ENCODE measurements around the gene BMP2K.

BMP2K gene

DNA sequence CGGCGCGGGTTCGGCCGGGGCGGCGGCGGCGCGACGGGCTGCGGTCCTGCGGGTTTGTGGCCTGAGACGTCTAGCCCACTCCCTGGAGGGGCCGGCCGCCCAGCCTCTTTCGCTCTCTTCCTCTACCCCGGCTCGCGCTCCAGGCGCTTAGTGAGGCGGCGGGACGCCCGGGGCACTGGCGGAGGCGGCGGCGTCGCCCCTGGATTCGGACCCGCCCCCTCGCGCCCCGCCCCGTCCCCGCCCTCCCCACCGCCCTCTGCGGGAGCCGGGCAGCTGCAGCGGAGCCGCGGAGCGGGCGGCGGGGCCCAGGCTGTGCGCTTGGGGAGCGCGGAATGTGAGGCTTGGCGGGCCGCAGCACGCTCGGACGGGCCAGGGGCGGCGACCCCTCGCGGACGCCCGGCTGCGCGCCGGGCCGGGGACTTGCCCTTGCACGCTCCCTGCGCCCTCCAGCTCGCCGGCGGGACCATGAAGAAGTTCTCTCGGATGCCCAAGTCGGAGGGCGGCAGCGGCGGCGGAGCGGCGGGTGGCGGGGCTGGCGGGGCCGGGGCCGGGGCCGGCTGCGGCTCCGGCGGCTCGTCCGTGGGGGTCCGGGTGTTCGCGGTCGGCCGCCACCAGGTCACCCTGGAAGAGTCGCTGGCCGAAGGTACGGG, at the start of gene BMP2K:
Gene BMP2K (plus strand): TSS at position 272 of the 650 bp plus-strand sequence. CDS start 194 bp downstream, at position 466.
- peak; percentile 80 for DNase-seq (ENCODE audit: low spot score)

DNA sequence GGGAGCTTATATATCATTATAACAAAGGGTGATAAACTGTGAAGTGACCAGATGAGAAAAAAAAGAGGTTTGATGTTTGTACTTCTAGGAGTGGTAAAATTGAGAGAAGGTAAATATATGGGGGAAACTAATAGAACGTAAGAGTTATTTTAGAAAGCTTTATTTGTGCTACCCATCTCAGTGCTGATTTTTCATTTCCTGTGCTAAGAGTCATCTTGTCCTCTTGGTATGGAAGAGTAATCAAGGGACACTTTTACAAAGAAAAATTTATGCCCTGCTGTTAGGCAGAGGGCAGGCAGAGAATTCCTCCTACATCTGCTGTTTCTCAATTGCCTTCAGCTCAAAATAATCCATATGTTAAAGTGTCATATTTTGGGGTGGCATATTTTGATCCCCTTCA, 49.6 kb upstream of the BMP2K start:
- DNase-seq (ENCODE audit: low spot score): no peak

DNA sequence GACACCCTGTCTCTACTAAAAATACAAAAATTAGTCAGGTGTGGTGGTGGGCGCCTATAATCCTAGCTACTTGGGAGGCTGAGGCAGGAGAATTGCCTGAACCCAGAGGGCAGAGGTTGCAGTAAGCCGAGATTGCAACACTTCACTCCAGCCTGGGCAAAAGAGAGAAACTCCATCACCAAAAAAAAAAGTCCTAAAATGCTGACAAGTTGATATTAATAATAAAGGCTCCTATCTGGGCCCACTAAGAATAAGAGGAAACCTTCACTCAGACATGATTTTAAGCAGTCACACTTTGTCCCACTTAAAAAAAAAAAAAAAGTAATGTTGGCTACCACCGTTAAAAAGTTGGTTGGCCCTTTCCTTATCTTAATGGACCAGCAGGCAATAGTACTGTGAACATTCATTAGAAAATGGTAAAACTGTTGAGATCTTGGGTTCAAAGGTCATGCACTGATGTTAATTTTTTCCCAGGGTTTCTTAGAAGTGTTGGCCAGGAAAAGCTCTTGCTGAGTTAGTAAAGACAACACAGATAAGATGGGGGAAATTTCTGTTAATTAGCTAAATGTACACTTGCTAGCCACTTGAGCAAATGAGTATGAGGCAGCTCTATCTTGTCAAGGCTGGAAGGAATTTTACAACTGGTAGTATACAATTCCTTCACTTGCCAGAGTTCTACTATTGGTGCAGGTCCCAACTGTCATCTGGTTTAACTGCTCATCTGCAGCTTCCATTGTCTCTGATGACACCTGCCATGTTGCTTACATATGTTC, 43.6 kb upstream of the BMP2K start:
- no peak for DNase-seq (ENCODE audit: low spot score)

DNA sequence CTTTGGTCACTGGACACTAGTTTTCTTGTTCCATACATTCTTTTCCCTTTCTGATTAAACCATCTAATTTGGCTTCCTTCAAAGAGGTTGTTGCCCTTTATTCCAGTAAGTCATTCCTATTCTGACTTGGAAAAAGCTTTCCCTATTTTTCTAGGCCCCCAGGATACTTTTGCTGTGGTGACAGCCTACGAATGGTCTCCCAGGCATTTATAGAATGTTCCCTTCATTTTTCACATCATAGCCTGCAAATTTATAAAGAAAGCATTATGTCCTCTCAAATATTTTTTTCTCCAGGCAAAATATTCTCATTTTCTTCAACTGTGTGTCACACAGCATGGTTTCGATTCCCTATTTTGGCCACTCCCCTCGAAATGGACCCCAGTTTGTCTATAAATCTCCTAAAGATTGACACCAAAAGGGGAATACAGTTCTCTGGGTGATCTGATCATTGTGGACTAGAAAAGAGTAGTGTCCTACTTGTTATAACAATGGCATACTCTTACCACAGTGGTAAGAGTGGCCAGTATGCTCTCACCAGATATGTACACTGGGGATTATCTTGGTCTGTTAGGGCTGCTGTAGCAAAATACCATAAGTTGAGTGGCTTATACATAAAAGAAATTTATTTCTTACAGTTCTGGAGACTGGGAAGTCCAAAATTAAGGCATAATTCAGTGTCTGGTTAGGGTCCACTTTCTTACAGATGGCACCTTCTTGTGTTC, 41.5 kb upstream of the BMP2K start:
- DNase-seq (ENCODE audit: low spot score): no peak

DNA sequence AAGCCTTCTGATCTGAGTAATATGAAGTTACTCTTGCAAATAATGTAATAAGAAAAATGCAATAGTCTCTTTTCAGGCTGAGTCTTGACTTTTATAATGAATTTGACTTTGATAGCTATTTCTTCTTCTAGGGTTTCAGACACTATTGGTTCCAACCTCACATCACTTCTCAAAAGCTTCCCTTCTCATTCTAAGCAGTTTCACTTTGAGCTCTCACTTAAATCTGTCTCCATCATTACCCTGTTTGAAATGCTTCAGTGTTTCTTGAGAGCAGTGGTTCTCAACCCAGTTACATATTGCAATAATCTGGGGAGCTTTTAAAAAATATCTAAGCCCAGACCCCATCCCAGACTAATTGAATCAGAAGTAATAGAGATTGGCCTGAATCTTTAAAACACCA, 40.5 kb upstream of the BMP2K start:
- DNase-seq (ENCODE audit: low spot score): no peak

DNA sequence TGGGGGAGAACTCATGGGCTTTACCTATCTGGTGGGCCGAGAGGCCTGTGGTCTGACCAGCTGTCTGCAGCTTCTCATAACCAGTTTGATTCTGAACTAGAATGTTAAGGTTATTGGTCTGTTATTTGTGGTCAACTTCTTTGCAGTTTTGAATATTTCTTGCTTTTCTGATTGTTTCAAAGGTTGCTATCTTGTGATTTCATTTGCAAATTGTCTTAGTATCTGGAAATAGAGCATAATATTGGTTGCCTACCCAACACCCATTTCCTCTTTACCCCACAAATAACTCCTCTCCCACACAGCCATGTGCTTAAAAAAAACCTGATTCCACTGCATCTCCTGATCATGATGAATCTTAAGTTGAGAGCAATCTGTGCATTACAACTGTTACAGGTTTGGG, 39.1 kb upstream of the BMP2K start:
- no peak for DNase-seq (ENCODE audit: low spot score)

DNA sequence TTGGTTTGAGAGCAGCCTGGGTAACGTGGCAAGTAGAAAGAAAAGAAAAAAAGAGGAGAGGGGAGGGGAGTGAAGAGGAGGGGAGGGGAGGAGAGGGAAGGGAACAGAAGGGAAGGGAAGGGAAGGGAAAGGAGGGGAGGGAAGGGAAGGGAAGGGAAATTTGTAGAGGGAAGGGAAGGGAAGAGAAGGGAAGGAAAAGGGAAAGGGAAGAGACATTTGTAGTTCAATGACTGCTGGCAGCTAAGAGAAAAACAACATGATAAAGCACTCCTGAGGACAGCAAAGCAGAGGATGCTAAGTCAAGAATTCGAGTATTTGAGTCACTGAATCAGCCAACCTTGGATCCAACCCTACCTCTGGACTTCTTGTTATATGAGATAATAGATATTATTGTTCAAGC, 38.2 kb upstream of the BMP2K start:
- DNase-seq (ENCODE audit: low spot score): no peak

DNA sequence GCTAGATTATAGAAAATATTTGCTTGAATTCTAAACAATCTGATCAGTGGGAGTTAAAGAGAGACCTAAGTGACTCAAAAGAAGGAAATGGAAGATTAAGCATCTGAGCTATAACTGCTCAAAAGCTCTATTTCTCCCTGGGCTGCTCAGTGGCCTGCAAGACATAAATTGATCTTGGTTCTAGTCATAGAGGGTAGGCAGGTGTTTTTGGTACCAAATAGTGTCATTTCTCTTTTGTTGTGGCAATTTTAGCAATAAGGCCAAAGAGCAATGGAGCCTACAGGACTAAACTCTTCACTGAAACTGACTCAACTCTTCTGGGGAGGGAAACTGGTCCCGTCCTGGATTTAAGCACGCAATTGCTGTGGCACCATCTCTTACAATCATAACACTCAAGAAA, 33.9 kb upstream of the BMP2K start:
- no peak for DNase-seq (ENCODE audit: low spot score)

DNA sequence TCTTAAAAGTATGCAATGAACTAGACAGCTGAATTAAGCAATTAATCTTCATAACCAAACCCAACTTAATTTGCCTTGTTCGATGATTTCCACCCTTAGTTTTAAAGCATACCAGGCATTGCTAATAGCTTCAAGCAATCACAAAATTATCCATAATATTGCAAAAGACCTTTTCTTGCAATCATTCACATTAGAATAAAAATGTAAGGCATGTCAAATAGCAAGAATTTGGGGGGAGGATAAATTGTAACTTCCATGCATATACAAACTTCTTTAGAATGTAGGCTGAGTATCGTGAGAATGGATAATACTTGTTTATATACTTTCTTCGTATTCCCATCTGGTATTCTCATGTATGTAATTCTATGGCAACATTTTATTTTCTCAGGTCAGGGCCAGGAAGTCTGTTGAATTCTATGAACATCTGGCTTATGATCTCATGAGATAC, 28.7 kb upstream of the BMP2K start:
- no peak for DNase-seq (ENCODE audit: low spot score)

DNA sequence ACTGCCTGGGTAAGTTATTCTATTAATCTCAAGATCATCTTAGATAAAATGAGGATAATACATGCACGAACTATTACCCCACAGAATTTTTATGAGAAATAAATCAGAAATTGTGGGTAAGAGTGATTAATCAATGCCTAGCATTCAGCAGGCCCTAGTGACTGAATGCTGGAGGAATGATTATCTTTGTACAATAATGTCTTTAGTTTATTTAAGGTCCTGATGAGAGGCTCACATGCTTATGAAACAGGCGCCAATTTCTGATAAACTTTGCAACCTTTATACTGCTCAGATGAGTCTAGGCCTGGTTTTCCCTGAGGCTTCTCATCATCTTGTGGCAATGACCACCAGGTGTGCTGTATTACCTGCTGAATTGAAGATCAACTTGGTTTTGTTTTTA, 27.8 kb upstream of the BMP2K start:
- DNase-seq (ENCODE audit: low spot score): no peak

DNA sequence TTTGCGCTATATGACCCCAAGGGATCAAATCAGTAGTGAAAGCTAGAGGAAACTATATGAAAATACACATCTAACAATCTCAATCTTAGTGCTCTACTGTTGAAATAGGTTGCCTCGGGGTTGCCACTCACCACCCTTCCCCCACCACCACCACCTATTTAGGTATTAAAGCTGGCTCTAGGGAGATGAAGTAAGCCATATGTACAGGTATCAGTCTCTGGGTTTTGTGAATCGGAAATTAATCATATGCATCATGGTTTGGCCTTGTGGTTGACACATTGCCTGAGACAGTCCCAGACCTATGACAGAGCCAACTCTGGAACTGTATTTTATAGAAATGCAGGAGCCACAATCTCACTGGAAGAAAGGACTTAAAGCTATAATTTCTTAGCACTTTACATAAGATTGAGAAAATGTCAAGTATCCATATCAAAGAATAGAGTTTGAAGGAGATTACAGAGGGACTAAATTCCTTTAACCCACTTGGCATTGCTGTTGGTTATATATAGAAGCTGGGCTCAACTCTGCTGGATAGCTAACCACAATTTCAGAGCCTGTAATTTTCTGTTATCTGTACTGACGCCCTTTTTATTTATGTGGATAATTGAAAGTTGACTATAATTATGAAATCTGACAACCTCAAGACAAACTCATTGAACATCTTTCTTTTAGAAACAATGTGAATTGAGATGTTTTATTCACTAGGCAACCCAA, 26.7 kb upstream of the BMP2K start:
- no peak for DNase-seq (ENCODE audit: low spot score)

DNA sequence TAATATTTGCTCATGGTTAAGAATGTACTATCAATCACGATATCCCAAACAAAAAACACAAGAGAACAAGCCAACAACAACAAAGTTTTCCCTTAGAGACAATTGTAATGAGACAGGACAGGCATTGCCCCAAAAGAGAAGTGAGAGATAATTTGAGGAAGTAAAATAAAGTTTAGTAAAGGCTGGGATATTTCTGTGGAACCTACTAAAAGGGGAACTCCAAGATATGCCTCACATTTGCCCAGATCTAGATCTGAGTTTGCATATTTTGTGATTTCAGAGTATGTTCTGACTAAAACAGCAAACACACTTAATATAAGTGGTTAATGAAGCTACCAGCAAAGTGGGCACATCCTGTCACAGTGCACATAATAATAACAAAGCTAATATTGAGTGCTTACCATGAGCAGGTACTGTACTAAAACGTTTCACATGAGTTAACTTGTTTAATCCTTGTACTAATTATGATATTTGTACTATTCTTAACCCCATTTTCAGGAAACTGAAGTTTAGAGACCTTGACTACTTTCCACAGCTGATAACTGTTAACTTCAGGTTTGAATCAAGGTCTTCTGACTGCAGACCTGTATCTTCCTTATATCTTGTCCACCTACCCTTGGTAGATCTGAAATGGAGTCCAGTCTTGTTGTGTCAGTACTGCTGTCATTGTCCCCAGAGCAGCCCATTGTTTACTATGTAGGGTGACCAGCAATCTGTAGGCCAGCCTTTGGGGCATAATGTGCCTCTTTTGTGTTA, 26.0 kb upstream of the BMP2K start:
- DNase-seq (ENCODE audit: low spot score): no peak

DNA sequence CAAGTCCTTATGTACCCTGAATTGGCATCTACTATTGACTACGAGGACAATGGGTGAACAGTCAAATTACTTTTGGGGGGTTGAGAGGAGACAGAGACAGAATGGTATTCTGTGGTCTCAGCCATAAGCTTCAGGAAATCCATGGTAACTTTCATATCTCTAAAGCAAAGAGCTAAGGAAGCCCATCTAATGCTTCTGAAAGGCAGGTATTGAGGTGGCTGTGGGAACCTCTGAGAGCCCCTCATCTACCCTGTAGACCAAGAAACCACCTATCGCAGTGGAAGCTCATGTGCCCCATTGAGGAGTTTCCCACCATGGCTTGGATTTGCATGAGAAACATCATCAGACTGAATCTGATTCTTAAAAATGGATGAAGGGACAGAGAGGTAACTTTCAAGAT, 23.1 kb upstream of the BMP2K start:
- DNase-seq (ENCODE audit: low spot score): no peak

DNA sequence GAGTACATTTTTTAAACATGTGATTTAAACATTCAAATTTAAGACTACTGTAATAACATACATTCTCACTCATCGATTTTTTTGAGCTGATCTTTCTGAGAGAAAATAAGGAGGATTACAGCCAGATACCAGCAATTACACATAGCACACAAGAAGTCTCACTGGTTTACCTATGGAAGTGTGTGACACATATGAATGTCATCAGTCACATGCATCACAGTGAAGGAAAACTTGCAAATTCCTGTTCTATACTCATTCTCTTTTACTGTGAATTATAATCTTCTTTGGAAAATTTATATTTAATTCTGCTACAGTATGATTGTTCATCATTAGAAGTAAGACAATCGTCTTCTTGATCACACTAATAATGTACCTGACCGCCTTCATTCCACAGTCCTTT, 21.3 kb upstream of the BMP2K start:
- peak; percentile 39 for DNase-seq (ENCODE audit: low spot score)

DNA sequence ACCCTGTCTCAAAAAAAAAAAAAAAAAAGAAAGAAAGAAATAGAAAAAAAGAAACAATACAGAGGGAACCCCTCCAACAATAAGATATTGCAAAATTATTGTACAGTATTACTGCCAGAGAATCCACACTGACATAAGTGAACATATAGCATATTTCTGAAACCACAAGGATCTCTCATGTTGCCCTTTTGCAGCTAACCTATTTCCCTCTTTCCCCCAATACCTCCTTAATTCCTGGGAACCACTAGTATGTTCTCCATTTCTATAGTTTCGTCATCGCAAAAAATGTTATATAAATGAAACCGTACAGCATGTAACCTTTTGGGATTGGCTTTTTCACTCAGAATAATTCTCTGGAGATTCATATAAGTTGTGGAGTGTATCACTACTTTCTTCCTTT, 20.0 kb upstream of the BMP2K start:
- no peak for DNase-seq (ENCODE audit: low spot score)

DNA sequence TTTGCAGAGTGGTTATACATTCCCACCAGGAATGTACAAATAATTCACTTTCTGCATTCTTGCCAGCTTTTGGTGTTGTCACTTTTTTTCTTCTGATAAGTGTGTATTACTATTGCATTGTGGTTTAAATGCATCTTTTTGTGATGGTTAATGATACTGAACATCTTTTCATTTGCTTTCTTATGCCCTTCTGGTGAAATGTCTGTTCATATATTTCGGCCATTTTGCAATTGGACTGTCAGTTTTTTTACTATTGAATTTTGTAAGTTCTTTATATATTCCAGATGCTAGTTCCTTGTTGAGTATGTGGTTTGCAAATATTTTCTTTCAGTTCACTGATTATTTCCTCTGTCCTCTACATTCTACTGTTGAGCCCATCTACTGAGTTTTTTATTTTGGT, 19.4 kb upstream of the BMP2K start:
- no peak for DNase-seq (ENCODE audit: low spot score)

DNA sequence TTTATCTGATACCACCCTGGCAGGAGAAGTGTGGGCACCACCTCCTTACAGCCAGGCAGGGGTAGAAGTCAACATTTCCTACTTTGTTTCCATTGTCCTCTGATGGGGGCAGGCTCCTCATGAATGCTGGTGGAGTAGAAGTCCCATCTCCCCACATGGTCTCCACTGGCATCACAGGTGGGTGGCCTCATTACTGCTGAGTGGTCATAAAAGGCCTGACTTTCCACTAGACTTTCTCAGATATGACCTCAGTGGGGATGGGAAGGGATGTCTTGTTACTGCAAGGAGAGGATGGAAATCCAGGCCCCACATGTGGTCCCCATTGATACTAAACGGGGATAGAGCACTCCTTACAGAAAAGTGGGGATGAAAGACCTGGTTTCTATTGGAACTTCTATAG, 18.6 kb upstream of the BMP2K start:
- DNase-seq (ENCODE audit: low spot score): no peak

DNA sequence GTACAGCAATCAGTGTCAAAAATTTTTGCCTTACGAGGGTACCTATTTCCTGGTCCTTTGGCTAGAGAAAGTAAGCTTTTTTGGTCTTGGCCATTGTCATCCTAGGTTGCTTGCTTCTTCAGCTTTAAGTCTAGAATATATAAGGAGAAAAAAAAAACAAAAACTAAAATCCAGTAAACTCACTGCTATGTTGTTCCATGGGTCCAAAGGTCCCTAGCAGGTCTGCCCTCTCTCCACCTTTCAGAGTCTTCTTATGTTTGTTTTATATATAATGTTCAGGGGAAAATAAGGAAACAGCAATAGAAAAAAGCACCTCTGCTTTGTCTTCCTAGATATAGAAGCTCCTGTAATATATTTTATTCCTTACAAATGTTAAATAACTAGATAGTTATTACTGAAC, 18.1 kb upstream of the BMP2K start:
- DNase-seq (ENCODE audit: low spot score): no peak

DNA sequence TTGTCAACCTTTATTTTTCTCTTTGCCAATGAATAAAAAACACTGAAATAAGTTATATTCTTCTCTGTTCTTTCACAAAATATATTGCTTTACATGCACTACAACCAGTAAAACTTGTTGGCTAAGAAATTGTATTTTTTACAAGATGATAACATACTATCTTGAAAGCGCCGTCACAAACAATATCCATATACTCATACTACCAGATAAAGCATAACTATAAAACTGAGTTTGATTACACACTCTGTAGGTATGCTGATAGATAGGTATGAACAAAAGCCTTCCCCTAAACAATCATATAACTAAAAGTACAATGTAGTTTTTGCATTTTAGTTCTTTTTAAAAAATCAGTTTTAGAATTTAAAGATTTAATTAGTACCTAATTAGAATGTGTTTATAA, 13.6 kb upstream of the BMP2K start:
- DNase-seq (ENCODE audit: low spot score): no peak

DNA sequence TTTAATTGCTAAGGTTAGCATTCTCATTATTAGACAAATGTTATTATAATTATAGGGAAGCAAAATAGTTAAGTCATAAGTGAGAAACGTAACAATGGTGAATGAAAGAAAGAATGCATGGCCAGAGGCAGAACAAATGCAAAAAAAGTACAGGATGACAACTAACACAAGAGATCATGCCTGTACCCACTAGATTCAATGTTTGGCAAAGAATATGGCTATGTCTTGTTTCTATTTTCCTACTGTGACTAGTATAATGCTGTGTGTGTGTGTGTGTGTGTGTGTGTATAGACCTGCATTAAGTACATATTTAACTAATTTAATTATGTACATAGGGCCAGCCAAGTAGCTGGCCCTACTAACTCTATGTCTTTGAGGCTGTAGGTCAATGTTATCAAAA, 12.9 kb upstream of the BMP2K start:
- DNase-seq (ENCODE audit: low spot score): no peak

DNA sequence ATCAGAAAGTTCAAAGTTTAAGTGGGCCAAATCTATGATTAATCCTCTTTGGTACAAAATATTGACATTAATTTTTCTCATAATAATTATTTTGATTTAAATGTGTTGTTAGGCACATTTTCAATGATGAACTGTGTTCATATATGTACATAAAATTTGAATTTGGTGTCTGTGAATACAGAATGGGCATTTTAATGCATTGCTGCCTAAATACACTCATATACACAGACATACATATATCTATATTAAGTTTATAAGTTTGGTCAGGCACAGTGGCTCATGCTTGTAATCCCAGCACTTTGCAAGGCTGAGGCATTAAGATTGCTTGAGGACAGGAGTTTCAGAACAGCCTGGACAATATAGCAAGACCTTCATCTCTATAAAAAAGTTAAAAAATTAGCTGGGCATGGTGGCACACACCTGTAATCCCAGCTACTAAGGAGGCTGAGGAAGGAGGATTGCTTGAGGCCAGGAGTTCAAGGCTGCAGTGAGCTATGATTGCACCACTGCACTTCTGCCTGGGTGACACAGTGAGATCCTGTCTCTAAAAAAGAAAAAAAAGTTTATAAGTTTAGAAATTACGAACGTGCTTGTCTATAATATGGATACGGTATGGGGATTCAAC, 12.3 kb upstream of the BMP2K start:
- DNase-seq (ENCODE audit: low spot score): no peak

Data from RKO (cell line).